Calu3 (cell line): Measurements from ENCODE around the gene EHBP1L1. TPM values are rescaled to one million over a fixed set of nuclear protein-coding genes. Genes with fewer than 3 reads are reported as not detected.
A peak's percentile ranks its signal among the peaks of the same experiment; 100 is the strongest.

Source experiments
- BruUV-seq: library from RNA; stranded (reverse); fragments of 400-500 nt; replicated peaks from 2 replicates; lab custom pipeline; 2021; lab: Mats Ljungman, UMichigan
- CTCF ChIA-PET: fragments of 300-600 bp; sonication (Branson Sonifier 250); formaldehyde crosslinking; loops from one replicate; lab custom pipeline; 2022; ENCODE audit warnings: antibody characterized with exemption; lab: Charles Lee
- DNase-seq: peaks from one replicate; pipeline ENCODE4 v3.0.0; 2022
- H3K27ac Mint-ChIP-seq: one replicate; pipeline ENCODE4 v1.8.0; 2022; ENCODE audit warnings: mixed read lengths; ENCODE audit not compliant: unreplicated experiment
- H3K27me3 Mint-ChIP-seq: one replicate; pipeline ENCODE4 v1.8.0; 2022; ENCODE audit warnings: mixed read lengths; ENCODE audit not compliant: unreplicated experiment
- H3K36me3 Mint-ChIP-seq: one replicate; pipeline ENCODE4 v1.8.0; 2022; ENCODE audit warnings: mild to moderate bottlenecking, moderate library complexity, mixed read lengths; ENCODE audit not compliant: insufficient read depth, unreplicated experiment
- H3K4me1 Mint-ChIP-seq: one replicate; pipeline ENCODE4 v1.8.0; 2022; ENCODE audit warnings: mild to moderate bottlenecking, low read depth, mixed read lengths; ENCODE audit not compliant: unreplicated experiment
- H3K4me3 Mint-ChIP-seq: one replicate; pipeline ENCODE4 v1.8.0; 2022; ENCODE audit warnings: mild to moderate bottlenecking, low read depth, moderate library complexity, mixed read lengths; ENCODE audit not compliant: unreplicated experiment
- H3K9me3 Mint-ChIP-seq: one replicate; pipeline ENCODE4 v1.8.0; 2022; ENCODE audit warnings: low read depth, mixed read lengths; ENCODE audit not compliant: unreplicated experiment
- CTCF ChIP-seq: fragments of 200-600 bp; IDR thresholded peaks from one replicate; pipeline ENCODE4 v1.8.0; 2022; ENCODE audit warnings: antibody characterized with exemption; ENCODE audit not compliant: unreplicated experiment
- intact Hi-C: fragments of 100-400 bp; cut with micrococcal nuclease; formaldehyde crosslinking; loops from one replicate; pipeline ENCODE4 v1.10.0; 2022; ENCODE audit not compliant: unreplicated experiment
- total RNA-seq: library from RNA; stranded (reverse); gene quantifications from 2 replicates; pipeline ENCODE4 v1.2.3, GENCODE V29; 2022

The EHBP1L1 gene
- total RNA-seq, 1 experiment from 2014 or later, result 73.7 TPM

GRCh38 chr11:65593518-65594414, 17.9 kb downstream of the EHBP1L1 start:
- no TSS peak for BruUV-seq
- intact Hi-C loops, result no loop called here
- peak; percentile 48 for DNase-seq
- Mint-ChIP-seq H3K27me3 (no peaks in the 10 kb centered on the region), H3K27ac (no peak overlapping the region), H3K4me3 (no peak overlapping the region), H3K36me3 (peaks cover 73% of the 10 kb centered on the region), H3K4me1 (peaks cover 3% of the 10 kb centered on the region), H3K9me3 (no peaks in the 10 kb centered on the region)
- peak; percentile 76 for TF ChIP-seq CTCF
- CTCF ChIA-PET, result interaction anchor here (0.6 to 1.7 kb wide), 10 partner anchors 16 to 103 kb away, joined by 3 to 4 read pairs (median 3); partner anchors contain the start of genes EHBP1L1, FAM89B, PCNX3 and SIPA1

DNA sequence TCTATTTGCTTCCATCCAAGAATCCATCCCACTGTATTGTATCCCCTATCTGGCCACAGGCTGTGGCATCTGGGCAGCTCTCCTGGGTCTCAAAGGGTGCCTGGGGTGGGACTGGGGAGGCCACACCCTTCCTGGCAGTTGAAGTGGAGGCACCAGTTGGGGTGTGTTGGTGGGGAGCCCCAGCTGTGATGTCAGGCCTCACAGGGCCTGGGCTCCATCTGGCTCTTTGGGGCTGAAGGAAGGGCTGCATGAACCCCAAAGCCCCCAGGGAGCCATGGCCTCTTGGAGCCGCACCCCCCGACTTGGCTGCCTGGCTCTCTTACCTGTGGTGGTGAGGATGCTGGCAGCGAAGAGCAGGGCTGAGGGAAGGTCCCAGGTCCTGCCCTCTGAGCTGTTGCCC, 19.3 kb downstream of the EHBP1L1 start:
- Mint-ChIP-seq H3K9me3 (no peaks in the 10 kb centered on the region), H3K36me3 (peaks cover 72% of the 10 kb centered on the region), H3K4me3 (no peak overlapping the region), H3K4me1 (no peaks in the 10 kb centered on the region), H3K27me3 (no peaks in the 10 kb centered on the region), H3K27ac (no peak overlapping the region)
- CTCF ChIA-PET, result interaction anchor here (0.6 to 1.6 kb wide), 3 partner anchors 18 to 473 kb away, joined by 4 to 5 read pairs (median 4); no protein-coding TSS in a partner anchor
- intact Hi-C loops, result no loop called here
- TF ChIP-seq CTCF, result no peak
- no peak for DNase-seq
- no TSS peak for BruUV-seq

DNA sequence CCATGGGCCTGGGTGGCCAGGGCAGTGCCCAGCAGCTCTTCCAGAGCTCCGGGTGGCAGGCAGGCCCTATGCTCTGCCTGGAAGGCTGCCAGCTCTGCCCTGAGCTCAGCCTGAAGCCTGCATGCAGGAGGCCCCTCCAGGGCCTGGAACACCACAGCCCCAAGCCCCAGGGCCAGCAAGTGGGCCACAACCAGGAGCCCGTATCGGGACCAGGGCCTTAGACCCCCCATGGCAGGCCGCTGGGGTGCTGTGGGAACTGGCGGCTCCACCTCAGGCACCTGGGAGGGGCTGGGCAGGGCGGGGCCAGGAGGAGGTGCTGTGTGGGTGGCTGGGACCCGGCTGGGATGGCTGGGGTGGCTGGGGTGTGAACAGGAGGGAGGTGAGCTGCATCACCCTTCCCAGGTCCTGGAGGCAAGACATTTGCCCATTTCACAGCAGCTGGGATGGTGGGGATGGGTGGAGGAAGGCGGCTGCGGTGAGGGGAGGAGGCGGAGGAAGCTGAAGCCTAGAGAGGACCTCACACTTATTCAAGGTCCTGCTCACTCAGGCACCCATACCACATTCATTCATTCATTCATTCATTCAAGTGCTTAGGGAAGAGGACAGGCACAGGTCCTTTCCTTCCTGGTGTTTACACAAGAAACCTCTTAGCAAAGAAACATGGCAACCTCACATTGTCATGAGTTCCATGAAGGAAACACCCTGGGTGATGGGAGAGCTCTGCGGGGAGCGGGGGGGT, 19.9 kb downstream of the EHBP1L1 start, which contains the start of gene KCNK7:
TSS of gene KCNK7 (minus strand) at position 258 of the 739 bp plus-strand sequence. CDS start at position 230, 28 bp downstream.
- intact Hi-C loops, result no loop called here
- no peaks in the 10 kb centered on the region for H3K27me3 Mint-ChIP-seq
- no peaks in the 10 kb centered on the region for H3K9me3 Mint-ChIP-seq
- H3K36me3 Mint-ChIP-seq, result peaks cover 72% of the 10 kb centered on the region
- CTCF ChIA-PET, result interaction anchor here (0.6 kb wide), 2 partner anchors 151 to 472 kb away, joined by 4 to 5 read pairs; no protein-coding TSS in a partner anchor
- no peak within 1 kb of the TSS for H3K27ac Mint-ChIP-seq
- TF ChIP-seq CTCF, result no peak
- DNase-seq, result no peak
- H3K4me3 Mint-ChIP-seq, result no peak within 1 kb of the TSS
- no TSS peak for BruUV-seq
- no peaks in the 10 kb centered on the region for H3K4me1 Mint-ChIP-seq

DNA sequence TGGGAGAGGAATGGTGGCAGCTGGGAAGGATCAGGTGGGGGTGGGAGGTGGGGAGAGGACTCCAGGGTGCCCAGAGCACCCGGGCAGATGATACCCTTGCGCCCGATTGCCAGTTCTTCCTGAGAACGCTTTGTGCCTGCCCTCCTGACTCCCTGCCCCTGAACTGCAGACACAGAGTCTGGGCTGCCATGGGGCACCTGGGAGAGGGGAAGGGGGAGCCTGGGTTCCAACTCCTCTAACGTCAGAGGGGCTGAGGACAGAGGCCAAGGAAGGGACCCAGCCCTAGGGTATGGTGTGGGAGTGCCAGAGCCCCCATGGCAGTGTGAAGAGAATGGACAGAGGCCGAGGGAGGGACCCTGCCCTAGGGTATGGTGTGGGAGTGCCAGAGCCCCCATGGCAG, 20.7 kb downstream of the EHBP1L1 start:
- no peak overlapping the region for H3K27ac Mint-ChIP-seq
- no peak for DNase-seq
- H3K36me3 Mint-ChIP-seq, result peaks cover 73% of the 10 kb centered on the region
- intact Hi-C loops, result no loop called here
- TF ChIP-seq CTCF, result no peak
- BruUV-seq, result no TSS peak
- H3K27me3 Mint-ChIP-seq, result no peaks in the 10 kb centered on the region
- H3K4me1 Mint-ChIP-seq, result no peaks in the 10 kb centered on the region
- H3K9me3 Mint-ChIP-seq, result no peaks in the 10 kb centered on the region
- CTCF ChIA-PET, result no interaction called here
- H3K4me3 Mint-ChIP-seq, result no peak overlapping the region
